Measurements from ENCODE around the gene SLC35G2.
A peak's percentile ranks its signal among the peaks of the same experiment; 100 is the strongest.

SLC35G2 gene

DNA sequence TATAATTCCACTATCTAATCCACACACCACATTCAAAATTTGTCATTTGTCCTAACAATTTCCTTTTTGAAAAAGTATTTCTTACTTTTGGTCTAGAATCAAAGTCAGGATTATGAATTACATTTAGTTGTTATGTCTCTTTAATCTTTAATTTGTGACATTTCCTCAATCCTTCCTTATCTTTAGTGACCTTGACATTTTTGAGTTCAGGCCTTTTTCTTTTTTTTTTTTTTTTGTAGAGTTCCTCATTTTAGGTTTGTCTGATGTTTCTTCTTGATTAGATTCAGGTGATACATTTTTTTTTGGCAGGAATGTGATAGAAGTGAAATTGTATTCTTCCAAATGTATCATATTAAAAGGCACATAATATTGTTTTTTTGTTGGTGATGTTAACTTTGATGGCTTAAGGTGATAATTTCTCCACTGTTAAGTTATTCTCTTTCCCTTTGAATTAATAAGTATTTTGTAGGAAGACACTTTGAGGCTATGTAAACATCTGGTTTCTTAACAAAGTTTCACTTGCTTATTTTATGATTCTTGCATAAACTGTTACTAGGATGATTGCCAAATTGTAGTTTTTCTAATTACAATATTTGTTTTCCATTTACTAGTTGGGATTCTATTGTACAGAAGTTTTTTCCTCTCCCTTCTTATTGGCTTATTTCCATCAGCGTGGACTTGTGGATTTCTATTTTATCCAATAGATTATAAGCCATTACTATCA lies 16.3 kb downstream of the SLC35G2 start:
- ATAC-seq (ENCODE audit: low read depth), result no peak
- TF ChIP-seq, protein P1, sequence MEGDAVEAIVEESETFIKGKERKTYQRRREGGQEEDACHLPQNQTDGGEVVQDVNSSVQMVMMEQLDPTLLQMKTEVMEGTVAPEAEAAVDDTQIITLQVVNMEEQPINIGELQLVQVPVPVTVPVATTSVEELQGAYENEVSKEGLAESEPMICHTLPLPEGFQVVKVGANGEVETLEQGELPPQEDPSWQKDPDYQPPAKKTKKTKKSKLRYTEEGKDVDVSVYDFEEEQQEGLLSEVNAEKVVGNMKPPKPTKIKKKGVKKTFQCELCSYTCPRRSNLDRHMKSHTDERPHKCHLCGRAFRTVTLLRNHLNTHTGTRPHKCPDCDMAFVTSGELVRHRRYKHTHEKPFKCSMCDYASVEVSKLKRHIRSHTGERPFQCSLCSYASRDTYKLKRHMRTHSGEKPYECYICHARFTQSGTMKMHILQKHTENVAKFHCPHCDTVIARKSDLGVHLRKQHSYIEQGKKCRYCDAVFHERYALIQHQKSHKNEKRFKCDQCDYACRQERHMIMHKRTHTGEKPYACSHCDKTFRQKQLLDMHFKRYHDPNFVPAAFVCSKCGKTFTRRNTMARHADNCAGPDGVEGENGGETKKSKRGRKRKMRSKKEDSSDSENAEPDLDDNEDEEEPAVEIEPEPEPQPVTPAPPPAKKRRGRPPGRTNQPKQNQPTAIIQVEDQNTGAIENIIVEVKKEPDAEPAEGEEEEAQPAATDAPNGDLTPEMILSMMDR (IDR thresholded peaks at IDR 0.05; ENCODE audit: poor library complexity, severe bottlenecking), result no peak
- H3K27ac ChIP-seq (ENCODE audit: poor library complexity, severe bottlenecking), result no peak overlapping the region
- peaks cover 9% of the 10 kb centered on the region for H3K4me1 ChIP-seq (ENCODE audit: insufficient read depth, poor library complexity, severe bottlenecking)
- H3K27me3 ChIP-seq (ENCODE audit: insufficient read depth, poor library complexity, severe bottlenecking), result no peaks in the 10 kb centered on the region
- H3K4me3 ChIP-seq (ENCODE audit: severe bottlenecking), result no peak overlapping the region
- H3K36me3 ChIP-seq (ENCODE audit: low read depth), result no peaks in the 10 kb centered on the region
- DNase-seq (ENCODE audit: low spot score), result no peak
- no peaks in the 10 kb centered on the region for H3K9me3 ChIP-seq (ENCODE audit: severe bottlenecking)

DNA sequence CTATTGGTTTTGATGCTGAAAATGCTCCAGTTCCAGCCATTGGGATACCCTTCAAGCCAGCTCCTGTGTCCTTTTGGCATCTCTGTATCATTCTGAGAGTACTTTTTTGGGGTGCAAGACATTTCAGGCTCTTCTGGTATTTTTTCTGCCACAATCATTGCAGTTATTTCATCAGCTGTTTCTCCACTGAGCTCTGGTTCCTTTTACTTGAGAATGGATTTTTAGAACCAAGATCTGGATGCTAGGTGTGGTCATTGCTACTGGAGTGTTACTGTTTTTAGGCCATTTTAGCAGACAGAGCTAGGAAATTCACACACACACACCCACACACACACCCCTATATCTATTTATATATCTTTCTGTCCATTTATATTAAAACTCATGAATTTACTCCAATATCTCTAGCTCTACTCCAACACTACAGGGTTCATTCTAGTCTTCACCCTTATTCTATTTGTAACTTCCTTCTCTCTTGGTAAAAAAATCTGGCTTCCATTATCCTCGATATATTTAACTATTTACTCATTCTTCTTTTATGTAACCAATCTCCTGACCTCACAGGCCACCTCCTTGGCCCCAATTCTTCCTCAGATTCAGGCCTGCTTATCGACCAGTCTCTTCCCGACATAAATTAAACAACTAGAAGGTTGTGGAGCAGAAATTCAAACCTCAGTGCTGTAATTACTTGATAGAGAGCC lies 17.0 kb downstream of the SLC35G2 start:
- DNase-seq (ENCODE audit: low spot score), result no peak
- Histone ChIP-seq H3K27me3 (ENCODE audit: insufficient read depth, poor library complexity, severe bottlenecking) (no peaks in the 10 kb centered on the region), H3K36me3 (ENCODE audit: low read depth) (no peaks in the 10 kb centered on the region), H3K4me3 (ENCODE audit: severe bottlenecking) (no peak overlapping the region), H3K9me3 (ENCODE audit: severe bottlenecking) (no peaks in the 10 kb centered on the region), H3K27ac (ENCODE audit: poor library complexity, severe bottlenecking) (no peak overlapping the region), H3K4me1 (ENCODE audit: insufficient read depth, poor library complexity, severe bottlenecking) (peaks cover 9% of the 10 kb centered on the region)
- no peak for ATAC-seq (ENCODE audit: low read depth)
- TF ChIP-seq, protein P1 (IDR thresholded peaks at IDR 0.05; ENCODE audit: poor library complexity, severe bottlenecking), result no peak

DNA sequence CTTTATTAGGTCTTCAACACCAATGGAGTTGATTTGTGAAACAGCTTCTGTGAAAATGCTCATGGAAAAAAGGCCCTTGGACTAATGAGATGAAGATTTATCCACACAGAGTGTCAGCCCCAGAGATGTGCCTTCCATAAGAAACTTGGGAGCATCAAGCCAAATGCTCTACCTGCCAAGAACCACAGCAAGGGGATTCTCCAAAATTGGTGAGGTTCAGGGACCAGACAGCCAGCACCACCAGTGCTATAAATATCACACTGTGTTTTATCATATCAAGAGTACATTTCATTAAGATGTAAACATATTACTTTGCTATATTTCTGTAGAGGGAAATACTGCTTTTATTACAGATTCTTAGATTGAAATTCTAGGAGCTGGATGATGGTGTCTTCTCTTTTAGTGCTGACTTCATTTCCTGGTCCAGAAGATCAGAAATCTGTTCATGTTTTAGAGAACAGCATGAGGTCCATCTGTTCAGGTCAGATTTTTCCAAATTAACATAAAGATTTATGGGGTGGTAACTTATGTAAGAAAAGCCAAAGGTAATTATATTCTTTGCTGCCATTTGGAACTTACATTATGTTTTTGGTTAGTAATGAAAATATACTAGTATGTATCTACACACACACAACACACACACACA lies 17.7 kb downstream of the SLC35G2 start:
- no peak for ATAC-seq (ENCODE audit: low read depth)
- no peaks in the 10 kb centered on the region for H3K36me3 ChIP-seq (ENCODE audit: low read depth)
- H3K27me3 ChIP-seq (ENCODE audit: insufficient read depth, poor library complexity, severe bottlenecking), result no peaks in the 10 kb centered on the region
- TF ChIP-seq, protein P1 (IDR thresholded peaks at IDR 0.05; ENCODE audit: poor library complexity, severe bottlenecking), result no peak
- peaks cover 9% of the 10 kb centered on the region for H3K4me1 ChIP-seq (ENCODE audit: insufficient read depth, poor library complexity, severe bottlenecking)
- no peak overlapping the region for H3K4me3 ChIP-seq (ENCODE audit: severe bottlenecking)
- no peaks in the 10 kb centered on the region for H3K9me3 ChIP-seq (ENCODE audit: severe bottlenecking)
- H3K27ac ChIP-seq (ENCODE audit: poor library complexity, severe bottlenecking), result no peak overlapping the region
- DNase-seq (ENCODE audit: low spot score), result no peak

DNA sequence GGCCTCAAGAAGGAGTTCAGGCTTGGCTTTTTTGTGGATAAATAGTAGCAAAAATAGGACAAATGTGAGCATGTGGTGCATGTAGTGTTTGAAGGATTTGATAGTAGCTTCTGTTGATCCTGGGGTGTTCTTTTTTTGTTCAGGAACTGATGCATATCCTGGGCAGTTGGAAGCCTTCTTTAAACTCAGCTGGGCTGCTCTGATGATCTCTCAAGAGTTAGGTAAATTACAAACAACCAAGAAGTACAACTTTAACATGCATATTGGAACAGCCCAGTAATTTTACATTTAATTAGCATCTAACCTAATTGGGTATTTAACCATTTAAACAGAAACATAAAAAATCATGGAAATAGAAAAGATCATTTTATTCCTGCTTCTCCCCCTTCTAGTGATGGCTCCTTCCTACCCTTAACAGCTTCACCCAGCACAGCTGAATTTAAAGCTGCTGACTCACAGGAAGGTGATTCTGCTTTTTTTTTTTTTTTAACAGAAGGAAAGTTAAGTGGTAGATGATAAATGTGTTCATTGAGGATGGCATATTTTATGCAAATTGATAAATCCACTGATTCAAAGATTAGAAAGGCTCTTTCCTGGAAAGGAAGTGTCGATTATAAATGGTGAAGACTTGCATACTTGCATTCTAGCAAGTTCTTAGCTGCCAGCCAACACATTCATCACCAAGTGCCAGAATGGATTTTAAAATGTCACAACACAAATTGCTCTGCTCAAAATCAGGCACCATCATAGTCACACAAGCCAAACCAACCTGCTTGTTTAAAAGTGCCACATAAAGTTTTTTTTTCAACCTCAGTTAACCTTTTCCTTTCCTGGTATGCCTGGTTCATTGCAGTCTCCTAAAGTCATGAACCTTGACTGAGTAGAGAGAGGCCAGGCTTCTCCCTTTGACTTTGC lies 20.0 kb downstream of the SLC35G2 start:
- Histone ChIP-seq H3K36me3 (ENCODE audit: low read depth) (no peaks in the 10 kb centered on the region), H3K27me3 (ENCODE audit: insufficient read depth, poor library complexity, severe bottlenecking) (no peaks in the 10 kb centered on the region), H3K4me1 (ENCODE audit: insufficient read depth, poor library complexity, severe bottlenecking) (peaks cover 9% of the 10 kb centered on the region), H3K27ac (ENCODE audit: poor library complexity, severe bottlenecking) (peak overlapping the region; percentile 27), H3K9me3 (ENCODE audit: severe bottlenecking) (no peaks in the 10 kb centered on the region), H3K4me3 (ENCODE audit: severe bottlenecking) (no peak overlapping the region)
- DNase-seq (ENCODE audit: low spot score), result no peak
- TF ChIP-seq, protein P1 (IDR thresholded peaks at IDR 0.05; ENCODE audit: poor library complexity, severe bottlenecking), result no peak
- peak; percentile 63 for ATAC-seq (ENCODE audit: low read depth)
